Globus pallidus (tissue), 1 donor: ENCODE data around the gene HLA-A.

Experiments
- DNase-seq: peaks from one replicate; pipeline ENCODE4 v3.0.0-alpha.2; 2015; ENCODE audit warnings: low spot score

The HLA-A gene

GRCh38 chr6:29935273-29935955 is 6.9 kb upstream of the HLA-A start:
- no peak for DNase-seq

GRCh38 chr6:29938746-29939508 is 3.4 kb upstream of the HLA-A start:
- no peak for DNase-seq

- no peak for DNase-seq
Observed at GRCh38 chr6:29941016-29941415, 1.3 kb upstream of the HLA-A start.

- no peak for DNase-seq
Observed at GRCh38 chr6:29941471-29941870, 861 bp upstream of the HLA-A start.

- DNase-seq: no peak
Observed at GRCh38 chr6:29941916-29942274, 437 bp upstream of the HLA-A start.

GRCh38 chr6:29943053-29943966 is 978 bp downstream of the HLA-A start:
- no peak for DNase-seq

GRCh38 chr6:29945281-29945820 is 3.0 kb downstream of the HLA-A start:
- no peak for DNase-seq

- DNase-seq: no peak
Observed at GRCh38 chr6:29946223-29947076, 4.1 kb downstream of the HLA-A start.

- DNase-seq: no peak
Observed at GRCh38 chr6:29947077-29947980, 5.0 kb downstream of the HLA-A start.

- DNase-seq: no peak
Observed at GRCh38 chr6:29948277-29948676, 5.9 kb downstream of the HLA-A start.

GRCh38 chr6:29949934-29950333 is 7.6 kb downstream of the HLA-A start:
- no peak for DNase-seq

- DNase-seq: no peak
Observed at GRCh38 chr6:29951882-29952281, 9.6 kb downstream of the HLA-A start.

- DNase-seq: no peak
Observed at GRCh38 chr6:29953001-29953441, 10.7 kb downstream of the HLA-A start.

GRCh38 chr6:29953686-29954085 is 11.4 kb downstream of the HLA-A start:
- no peak for DNase-seq

GRCh38 chr6:29954272-29954671 is 11.9 kb downstream of the HLA-A start:
- DNase-seq: no peak

- no peak for DNase-seq
Observed at GRCh38 chr6:29955783-29956182, 13.5 kb downstream of the HLA-A start.

GRCh38 chr6:29956518-29956917 is 14.2 kb downstream of the HLA-A start:
- DNase-seq: no peak

GRCh38 chr6:29958046-29958445 is 15.7 kb downstream of the HLA-A start:
- no peak for DNase-seq

- DNase-seq: no peak
Observed at GRCh38 chr6:29958921-29959320, 16.6 kb downstream of the HLA-A start.

- DNase-seq: no peak
Observed at GRCh38 chr6:29959467-29959866, 17.1 kb downstream of the HLA-A start.
